ENCODE measurements around the gene DCAF15.

DNA sequence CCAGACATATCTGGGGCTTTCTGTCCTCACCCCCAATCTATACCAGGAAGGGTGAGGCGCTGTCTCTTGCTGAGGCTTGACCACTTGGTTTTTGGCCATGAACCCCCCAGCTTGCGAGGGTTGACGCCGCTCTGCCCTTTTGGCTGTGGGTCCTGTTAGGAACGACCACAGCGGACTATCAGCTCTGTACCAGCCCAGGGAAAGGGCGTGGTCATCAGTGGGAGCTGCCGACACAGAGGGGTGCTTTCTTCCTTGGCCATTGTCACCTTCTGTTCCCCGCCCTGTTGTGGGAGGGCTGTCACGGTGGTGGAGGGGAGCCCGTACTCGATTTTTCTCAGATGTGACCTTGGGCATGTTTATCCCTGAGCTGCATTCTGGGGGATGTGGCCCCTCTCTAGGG lies 5.7 kb downstream of the DCAF15 start:
- no peak for TF ChIP-seq CTCF (IDR thresholded peaks at IDR 0.05 in 4 of 5, conservative IDR thresholded peaks at IDR 0.05 in 1 of 5)
- TF ChIP-seq POLR2A (IDR thresholded peaks at IDR 0.05) = no peak
